CD4-positive, alpha-beta T cell treated with Interleukin-1 beta for 1 hour (primary cell): ENCODE results near the gene CPSF3.
A peak's percentile ranks its signal among the peaks of the same experiment; 100 is the strongest.
"Not testable (repeated sequence)": the region's sequence is repeated elsewhere in the genome, so short reads cannot be mapped to it uniquely, and the experiment has no call there.

Experiments used
- DNase-seq, 2 donors: peaks; one replicate each; pipeline ENCODE4 v3.0.0-alpha.2; 2020 to 2022

CPSF3 gene

DNA sequence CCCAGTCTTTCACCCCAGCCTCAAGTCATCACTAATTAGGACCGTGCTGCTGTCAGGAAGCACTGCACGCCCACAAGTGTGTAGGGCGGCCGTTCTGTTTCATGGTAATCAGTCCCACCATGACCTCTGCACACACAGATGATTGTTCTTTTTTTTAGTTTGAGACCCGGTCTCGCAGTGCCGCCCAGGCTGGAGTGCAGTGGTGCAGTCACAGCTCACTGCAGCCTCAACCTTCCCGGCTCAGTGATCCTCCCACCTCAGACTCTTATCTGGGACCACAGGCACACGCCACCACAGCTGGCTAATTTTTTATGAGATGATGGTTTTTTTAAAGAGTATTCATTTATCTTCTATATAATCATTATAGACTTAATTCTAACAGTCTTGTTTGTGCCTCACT, 49.1 kb downstream of the CPSF3 start:
- DNase-seq, result no peak

DNA sequence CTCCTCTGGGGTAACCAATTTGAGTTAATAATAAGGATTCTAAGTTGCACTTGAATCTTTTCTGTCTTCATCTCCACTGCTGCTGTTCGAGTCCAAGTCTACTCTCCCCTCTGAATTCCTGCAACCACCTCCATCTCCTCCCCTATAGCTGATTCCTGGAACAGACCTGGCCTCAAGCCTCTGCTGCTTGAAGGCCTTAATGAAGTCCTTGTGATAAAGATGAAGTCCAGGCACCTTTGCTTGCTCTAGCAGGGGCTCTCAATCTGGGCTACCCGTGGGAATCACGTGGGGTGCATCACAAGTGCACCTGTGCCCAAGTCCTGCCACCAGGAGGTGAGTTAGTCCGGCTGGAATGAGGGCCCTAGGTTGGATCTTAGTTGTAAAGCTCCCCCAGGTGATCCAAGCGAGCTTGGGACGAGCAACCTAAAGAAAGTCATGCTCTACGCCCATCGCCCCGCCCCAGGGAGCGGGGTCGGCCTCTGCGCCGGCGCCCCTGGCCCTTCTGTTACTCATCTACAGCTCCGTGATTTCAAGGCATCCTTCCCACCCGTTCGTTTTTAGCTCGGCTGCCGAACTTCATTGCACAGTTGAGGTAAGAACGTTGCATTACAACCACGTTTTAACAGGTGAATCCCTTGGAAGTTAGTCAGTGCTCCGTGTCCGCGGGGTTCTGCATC, 50.0 kb downstream of the CPSF3 start:
- DNase-seq, result peak in 1 of 2 donors; percentile 26

DNA sequence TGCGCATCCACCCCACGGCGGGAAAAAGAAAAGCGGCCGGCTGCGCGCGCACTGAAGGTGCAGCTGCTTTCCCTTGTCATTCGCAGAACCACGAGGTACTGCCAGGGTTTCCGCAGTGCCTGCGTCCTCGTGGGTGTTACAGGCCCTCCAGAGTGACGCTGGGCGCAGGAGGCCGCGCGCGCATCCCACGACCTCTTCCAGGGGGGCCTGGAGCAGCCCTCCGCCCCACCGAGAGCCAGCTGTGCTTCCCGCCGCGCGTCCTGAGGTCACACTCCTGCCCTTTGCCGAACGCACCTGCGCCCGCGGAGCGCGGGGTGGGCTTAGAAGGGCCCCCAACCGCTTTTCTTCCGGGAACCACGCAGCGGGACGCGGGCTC, 50.5 kb downstream of the CPSF3 start:
- DNase-seq, result peak; percentile 74

DNA sequence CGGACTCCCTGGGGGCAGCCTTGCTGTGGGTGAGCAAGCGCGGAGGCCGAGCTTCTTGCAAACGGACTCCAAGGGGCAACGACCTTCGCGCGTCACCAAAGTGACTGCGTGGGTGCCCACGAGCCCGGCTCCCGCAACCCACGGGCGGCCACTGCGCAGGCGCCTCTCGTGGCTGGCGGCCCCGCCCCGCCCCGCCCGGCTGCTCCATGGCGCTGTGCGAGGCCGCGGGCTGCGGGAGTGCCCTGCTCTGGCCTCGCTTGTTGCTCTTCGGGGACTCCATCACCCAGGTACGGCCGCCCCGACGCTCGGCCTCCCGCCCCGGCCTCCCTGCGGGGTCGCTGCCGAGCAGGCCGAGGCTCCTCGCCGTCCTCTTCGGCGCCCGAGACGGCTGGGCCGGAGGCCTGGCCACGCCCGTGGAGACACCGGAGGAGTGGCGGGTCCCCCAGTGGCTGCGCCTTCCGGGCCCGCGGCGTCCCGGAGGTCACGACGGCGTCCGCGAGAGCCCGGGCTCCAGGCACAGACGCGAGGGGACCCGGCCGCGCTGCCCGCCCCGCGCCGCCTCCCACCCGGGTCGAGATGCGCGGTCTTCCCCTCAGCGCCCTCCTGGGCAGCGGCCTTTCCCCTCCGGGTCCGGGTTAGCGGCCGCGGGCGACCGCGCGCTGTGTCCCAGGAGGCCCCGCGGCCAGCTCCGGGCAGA, 51.1 kb downstream of the CPSF3 start, which contains the start of gene IAH1:
IAH1 (plus strand) TSS at position 191 of the 697 bp plus-strand sequence; CDS start at position 207, 16 bp downstream.
- DNase-seq, result peak; percentile 74 to 81

DNA sequence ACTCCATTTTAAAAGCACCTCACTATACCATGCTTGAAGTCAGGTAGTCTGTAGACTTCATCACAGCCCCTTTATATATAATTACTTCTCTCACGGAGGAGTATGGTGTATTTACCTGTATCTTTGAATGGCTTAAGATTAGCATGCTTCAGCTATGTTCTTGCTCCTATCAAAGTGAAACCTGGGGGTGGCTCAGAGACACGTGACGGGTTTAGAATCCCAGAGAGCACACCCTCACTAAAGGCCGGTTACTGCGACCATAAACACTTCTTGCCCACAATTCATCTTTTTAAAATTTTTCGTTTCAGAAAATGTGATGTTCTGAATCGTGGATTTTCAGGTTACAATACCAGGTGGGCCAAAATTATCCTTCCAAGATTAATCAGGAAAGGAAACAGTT, 54.5 kb downstream of the CPSF3 start:
- no peak for DNase-seq

DNA sequence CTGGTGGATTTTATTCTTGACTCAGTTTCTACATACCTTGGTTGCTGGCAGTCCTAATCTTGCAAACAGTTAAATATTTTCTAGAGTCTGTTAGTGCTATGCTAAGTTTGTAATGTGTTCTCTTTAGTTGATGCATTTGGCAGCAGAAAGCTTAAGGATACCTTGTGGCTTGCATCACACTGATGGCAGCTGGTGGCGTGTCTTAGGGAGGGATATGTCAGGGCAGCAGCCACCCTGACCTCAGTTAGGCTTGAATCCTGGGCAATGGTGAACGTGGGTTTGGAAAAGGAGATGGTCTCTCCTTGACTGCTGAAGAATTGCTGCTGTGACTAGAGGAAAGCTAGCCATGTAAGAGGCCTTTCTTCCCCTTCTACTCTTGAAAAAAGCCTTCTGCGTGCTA, 55.1 kb downstream of the CPSF3 start:
- DNase-seq, result no peak

DNA sequence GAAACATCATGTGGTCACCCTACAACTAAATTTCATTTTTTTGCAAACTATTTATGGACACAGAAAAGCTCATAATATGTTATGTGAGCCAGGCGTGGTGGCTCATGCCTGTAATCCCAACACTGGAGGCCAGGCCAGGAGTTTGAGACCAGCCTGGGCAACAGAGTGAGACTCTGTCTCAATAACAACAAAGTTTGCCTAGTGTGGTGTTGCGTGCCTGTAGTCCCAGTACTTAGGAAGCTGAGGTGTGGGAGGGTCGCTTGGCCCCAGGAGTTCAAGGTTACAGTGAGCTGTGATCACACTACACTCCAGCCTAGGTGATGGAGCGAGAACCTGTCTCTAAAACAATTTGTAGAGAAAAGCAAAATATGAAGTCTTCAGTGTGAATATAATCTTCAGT, 56.7 kb downstream of the CPSF3 start:
- DNase-seq, result no peak

DNA sequence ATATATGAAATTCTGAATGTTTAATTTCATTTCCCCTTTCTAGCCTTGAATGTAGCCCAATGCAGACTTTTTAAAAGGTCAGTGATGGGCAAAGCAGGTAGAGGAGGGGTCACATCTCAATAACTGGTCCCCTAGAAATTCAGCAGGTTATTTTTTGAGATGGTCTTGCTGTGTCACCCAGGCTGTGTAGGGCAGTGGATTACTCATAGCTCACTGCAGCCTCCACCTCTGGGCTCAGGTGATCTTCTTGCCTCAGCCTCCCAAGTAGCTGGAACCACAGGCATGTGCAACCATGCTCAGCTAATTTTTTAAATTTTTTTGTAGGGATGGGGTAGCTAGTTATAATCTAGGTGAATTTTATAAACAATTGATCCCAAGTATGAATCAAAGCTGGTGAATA, 59.7 kb downstream of the CPSF3 start:
- no peak for DNase-seq

DNA sequence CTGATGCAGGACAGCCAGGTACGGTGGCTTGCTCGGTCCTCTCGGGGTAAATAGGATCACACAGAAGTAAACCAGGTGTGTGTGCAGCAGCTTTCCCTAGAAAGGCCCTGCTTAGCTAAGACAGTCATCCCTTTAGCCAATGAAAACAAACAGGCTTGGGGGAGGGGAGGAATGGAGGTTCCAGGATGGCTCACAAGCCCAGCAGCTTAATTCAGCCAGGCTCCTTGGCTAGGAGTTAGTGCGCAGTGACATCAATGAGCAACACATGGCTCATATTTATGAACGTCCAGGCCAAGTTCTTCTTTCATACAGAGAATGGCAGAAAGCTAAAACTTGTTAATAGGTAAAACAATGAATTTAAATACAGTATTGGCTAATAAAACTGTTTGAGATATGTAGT, 61.1 kb downstream of the CPSF3 start:
- DNase-seq, result no peak

DNA sequence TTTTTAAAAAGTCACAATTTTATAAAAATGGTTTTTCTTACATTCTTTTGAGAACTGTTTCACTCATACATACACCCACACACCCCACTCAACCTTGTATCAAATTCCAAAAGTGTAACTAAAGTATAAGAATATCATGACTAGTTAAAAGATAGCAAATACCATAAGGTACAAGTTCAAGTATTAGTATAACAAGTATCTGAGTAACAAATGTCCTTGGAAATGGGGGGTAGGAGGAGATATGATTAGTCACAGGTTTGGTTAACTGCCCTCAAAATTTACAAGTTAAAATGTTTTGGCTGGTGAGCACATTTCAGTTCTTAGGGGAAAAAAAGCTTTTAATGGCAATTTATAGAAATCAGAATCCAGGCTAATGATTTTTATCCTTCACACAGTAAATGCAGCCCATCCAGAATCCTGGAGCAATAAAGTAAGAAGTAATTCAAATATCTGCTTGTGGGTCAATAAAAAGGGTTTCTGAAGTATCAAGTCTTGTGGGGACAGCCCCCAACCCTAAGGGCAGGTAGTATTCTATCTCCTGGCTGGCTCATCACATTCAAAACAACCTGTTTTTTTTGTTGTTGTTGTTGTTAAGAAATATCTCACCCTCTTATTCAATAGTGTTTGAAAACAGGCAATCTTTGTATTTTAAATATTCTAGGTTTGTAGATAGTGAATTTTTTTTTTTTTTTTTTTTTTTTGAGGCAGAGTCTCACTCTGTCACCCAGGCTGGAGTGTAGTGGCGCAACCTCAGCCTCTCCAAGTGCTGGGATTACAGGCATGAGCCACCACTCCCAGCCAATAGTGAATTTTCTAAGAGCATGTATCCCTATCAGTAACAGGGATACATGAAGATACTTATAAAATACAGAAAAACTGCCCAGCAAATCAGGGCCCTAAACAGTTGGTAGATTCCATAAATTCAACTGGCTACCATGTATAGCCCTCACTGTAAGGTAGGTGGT, 65.4 kb downstream of the CPSF3 start:
- no peak for DNase-seq

DNA sequence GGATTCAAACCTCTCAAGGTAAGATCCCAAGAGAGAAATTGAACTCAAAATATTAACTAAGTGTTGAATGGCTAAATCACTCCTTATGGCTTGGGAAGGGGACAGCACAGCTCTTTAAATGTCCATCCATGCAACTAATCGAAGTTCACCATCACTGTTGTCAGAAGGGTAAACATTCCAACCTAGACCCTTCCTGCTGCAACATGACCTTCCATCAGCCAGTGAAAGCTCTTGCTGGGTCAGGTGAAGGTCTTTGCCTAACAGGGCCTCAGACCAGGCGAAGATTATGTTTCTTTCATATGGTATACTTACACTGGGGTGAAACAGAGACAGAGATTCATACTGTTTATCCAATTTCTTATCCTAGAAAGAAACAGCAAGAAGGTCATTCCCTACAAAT, 67.3 kb downstream of the CPSF3 start:
- DNase-seq, result no peak

DNA sequence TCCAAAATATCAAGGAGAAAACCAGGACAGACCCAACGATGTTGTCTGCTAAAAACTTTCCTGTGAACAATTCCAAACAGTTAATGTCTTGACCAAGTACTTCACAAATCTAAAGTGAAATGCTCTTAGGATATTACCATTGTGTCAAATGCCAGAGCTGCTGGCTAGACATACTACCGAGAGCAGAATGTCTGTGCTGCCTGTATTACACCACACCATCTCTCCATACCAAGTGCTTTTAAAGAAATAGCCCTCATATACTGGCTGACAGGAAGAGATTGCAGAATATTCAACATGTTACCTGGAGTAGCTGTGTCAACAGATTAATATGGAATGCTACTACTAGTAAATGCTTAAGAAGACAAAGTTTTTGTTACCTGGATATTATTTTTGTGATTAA, 69.5 kb downstream of the CPSF3 start:
- DNase-seq, result no peak

DNA sequence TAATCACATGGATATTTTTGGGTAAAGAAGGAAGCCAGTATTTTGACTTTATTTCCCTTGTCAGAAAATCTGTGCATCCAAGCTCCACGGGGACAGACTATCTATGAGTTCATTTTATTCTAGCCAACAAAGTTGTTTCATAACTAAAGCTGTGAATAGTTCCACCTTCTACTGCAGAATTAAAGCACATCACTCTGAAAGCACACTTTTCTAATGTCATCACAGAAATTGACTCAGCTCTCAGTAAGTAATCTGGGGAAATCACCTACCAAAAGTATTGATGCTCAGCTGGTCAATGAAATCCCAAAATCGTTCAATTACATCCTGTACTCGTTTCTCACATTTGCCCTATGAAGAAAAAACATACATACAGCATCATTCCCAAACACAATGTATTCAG, 70.0 kb downstream of the CPSF3 start:
- no peak for DNase-seq

DNA sequence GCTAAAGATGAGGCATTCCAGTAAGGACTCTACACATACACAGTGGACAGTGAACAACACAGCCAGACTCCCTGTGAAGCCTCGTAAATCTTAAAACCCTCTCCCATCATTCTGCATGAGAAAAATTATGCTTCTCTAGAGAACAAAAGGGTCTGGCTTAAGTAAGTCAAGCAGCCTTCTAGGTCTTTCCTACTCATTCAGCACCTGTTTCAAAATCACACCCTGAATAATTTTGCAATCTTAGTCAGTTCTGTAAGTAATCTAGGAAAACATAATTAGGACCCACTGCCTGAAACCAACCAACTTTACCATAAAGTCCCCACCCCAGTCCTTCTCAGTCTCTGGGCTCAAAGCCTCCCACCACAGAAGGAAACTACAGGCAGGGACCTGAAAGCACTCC, 70.6 kb downstream of the CPSF3 start:
- DNase-seq, result no peak

DNA sequence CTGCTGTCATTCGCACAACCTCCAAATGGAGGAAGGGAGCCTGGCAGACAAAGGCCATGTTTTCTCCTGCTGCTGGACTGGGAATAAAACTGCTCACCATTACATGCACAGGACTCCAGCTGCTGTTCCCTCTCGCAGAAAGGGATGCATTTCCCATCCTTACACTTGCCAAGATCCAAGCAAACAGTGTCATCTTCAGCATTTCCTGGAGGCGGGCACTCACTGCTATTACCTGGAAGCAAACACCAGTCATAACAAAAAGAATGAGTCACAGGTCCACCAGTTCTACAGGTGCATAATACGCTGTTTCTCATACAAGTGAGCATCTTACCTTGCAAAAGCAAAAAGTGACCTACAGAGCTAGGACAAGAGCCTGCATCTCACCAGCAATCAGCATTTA, 73.6 kb downstream of the CPSF3 start:
- DNase-seq, result no peak

DNA sequence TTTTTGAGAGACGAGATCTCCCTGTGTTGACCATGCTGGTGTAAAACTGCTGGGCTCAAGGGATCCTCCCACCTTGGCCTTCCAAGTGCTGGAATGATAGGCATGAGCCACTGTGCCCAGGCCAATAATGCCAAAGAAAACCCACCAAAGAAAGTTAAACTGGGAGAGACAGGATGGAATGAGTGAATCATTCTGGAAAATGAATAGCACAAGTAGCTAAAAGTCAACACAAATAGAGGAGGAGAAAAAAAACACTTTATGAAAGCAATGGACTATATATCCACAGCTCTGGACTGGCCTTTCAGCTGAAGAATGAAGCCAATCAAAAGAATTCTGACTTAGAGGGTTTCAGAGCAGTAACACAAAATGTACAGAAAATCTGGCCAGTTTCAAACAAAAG, 74.8 kb downstream of the CPSF3 start:
- no peak for DNase-seq

DNA sequence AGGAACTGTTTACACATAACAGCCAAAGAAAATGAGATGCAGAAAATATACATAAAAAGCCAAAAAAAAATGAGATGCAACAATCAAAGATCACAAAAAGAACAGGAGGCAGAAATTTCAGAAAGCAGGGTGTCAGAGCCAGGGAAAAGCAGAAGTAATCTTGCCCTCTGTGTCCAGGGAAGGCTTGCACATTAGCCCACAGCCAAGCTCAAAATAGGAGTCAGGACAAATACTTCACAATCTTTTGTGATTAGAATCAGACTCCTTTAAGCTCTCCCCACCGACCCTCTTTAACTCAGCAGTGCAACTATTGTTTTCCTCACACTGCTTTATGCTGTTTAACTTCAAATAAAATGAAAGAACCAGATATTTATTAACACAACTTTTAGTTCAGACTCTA, 85.5 kb downstream of the CPSF3 start:
- DNase-seq, result no peak

DNA sequence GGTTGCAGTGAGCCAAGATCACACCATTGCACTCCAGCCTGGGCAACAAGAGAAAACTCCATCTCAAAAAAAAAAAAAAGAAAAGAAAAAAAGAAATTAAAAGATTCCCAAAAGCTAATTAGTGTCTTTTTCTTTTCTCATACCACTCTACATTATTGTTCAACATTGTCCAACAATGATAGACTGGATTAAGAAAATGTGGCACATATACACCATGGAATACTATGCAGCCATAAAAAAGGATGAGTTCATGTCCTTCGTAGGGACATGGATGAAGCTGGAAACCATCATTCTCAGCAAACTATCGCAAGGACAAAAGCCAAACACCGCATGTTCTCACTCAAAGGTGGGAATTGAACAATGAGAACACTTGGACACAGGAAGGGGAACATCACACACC, 90.5 kb downstream of the CPSF3 start:
- not testable (repeated sequence) for DNase-seq

DNA sequence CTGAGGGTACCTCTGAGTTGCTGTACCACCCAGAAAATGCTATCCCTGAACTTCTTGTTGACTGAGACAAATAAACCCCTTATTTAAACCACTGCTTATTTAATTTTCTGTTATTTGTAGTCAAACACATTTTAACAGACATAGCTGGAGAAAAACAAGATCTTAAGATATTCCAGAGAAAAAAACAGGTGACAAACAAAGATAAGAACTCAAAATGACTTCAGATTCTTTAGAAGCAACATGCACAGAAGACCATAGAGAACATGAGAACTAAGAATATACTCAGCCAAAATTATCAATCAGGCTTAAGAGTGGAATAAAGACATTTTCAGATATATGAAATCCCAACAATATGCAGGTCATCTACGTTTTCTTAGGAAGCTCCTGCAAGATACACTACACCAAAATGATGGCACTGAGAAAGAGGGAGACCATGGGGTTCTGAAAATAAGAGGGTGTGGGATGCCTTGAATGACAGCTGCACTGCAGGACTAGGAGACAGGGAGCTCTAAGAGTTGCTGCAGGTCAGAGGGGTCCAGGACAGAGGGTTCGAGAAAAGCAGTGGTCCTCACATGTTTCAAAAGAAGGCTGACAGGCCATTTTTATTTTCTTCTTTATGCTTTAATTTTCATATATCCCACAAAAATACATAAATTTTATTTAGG, 93.8 kb downstream of the CPSF3 start:
- DNase-seq, result no peak

DNA sequence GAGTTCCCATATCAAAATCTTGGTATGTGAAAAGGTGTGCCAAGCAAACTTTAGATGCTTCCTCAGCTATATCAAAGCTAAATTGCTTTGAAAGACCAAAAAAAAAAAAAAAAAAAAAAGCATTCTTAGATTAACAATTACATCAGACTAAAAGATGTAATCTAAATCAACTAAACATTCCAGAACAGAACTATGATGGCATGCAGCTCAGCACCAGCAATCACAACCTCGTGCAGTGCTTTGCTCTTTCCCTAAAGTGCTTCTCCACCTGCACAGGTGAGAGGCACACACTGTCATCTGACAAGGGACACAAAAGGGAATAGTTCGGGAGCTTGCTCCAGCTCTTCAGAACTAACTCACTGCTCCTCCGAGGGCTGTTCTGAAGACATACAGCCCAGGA, 94.7 kb downstream of the CPSF3 start:
- DNase-seq, result no peak

DNA sequence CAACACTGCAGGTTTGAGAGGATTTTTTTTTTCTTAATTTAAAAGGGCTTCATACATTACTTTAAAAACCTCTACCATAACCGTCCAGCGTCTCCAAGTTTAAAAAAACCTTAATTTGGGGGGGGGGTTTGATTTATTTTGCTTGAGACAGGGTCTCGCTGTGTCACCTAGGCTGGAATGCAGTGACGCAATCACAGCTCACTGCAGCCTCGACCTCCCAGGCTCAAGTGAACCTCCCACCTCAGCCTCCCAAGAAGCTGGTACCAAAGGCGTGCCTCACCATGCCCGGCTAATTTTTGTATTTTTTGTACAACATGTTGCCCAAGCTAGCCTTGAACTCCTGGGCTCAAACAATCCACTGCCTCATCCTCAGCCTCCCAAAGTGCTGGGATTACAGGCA, 95.3 kb downstream of the CPSF3 start:
- no peak for DNase-seq

DNA sequence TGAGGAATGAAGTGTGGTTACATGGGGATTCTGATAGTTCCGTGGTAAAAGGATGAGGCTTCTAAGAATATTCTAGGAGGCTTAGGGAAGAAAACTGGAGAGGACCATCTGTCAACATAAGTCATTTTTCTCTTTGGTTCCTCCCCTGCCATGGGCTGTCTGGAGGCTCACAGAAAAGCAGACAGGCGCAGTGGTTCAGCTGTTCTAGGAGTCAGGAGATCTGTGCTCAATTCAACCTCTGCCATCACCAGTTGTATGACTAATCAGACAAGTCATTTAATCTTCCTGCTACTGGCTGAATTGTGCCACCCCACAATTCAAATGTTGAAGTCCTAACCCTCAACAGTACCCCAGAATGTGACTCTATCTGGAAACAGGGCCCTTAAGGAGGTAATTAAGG, 95.8 kb downstream of the CPSF3 start:
- no peak for DNase-seq
